HCT116 (cell line): ENCODE measurements around the gene HTR1A. TPM values are rescaled to one million over a fixed set of nuclear protein-coding genes. Genes with fewer than 3 reads are reported as not detected.

Source experiments
- ATAC-seq: fragments of 200-7000 bp; cut with Tn5 transposase; 2 replicates; pipeline ENCODE4 v1.9.1; 2020; ENCODE audit warnings: mild to moderate bottlenecking, moderate library complexity
- BruUV-seq: library from RNA; stranded (reverse); fragments of 400-500 nt; replicated peaks from 2 replicates; lab custom pipeline; 2021; lab: Mats Ljungman, UMichigan
- CTCF ChIA-PET: fragments of 300-600 bp; sonication (Branson Sonifier 250); formaldehyde crosslinking; loops from one replicate; lab custom pipeline; 2021; ENCODE audit warnings: antibody characterized with exemption; lab: Charles Lee
- POLR2A ChIA-PET: fragments of 300-600, 350-600 bp; sonication (Branson Sonifier 250); formaldehyde crosslinking; loops from one replicate; lab custom pipeline; 2021; ENCODE audit warnings: antibody characterized with exemption; lab: Charles Lee
- RAD21 ChIA-PET, 2 experiments: fragments of 300-600 bp; sonication (Branson Sonifier 250); formaldehyde crosslinking; loops; one replicate each; lab custom pipeline; 2023; ENCODE audit warnings: low total read pairs in 2 of 2; ENCODE audit not compliant: uncharacterized antibody in 2 of 2, unreplicated experiment in 2 of 2, low non-redundant PET in 1 of 2; lab: Charles Lee
- DNase-seq: peaks from one replicate; pipeline ENCODE4 v3.0.0-alpha.2; 2010; ENCODE audit warnings: low read depth, low spot score
- H2AFZ ChIP-seq: fragments of 200-600 bp; shearing (Covaris generic), sonication (generic); 2 replicates; pipeline ENCODE4 v1.6.1; 2017; ENCODE audit warnings: low read depth, mixed run types, mixed read lengths, antibody characterized with exemption, low read length; ENCODE audit not compliant: poor library complexity, severe bottlenecking
- H3K27ac ChIP-seq: 2 replicates; pipeline ENCODE4 v1.5.1; 2012; ENCODE audit warnings: low read depth, low read length
- H3K27me3 ChIP-seq: fragments of 200-600 bp; sonication (generic); 2 replicates; pipeline ENCODE4 v1.6.1; 2016; ENCODE audit warnings: mixed run types, low read length, mixed read lengths; ENCODE audit not compliant: insufficient read depth
- H3K36me3 ChIP-seq, 2 experiments: fragments of 200-500 bp in 1 of 2; fragments of 200-600 bp in 1 of 2; sonication (Bioruptor generic) in 1 of 2; sonication (generic) in 1 of 2; 2 replicates each; pipeline versions ENCODE4 v1.5.1 to v1.6.1; 2014 to 2016; ENCODE audit warnings: low read length in 2 of 2, inconsistent platforms in 1 of 2, mixed read lengths in 1 of 2, mixed run types in 1 of 2; ENCODE audit not compliant: insufficient read depth in 2 of 2, control insufficient read depth in 1 of 2
- H3K4me1 ChIP-seq, 2 experiments: fragments of 200-600 bp in 1 of 2; sonication (generic) in 1 of 2; 2 replicates each; pipeline versions ENCODE4 v1.5.1 to v1.6.1; 2012 to 2017; ENCODE audit warnings: low read length in 2 of 2, inconsistent platforms in 1 of 2, mild to moderate bottlenecking in 1 of 2, mixed read lengths in 1 of 2, mixed run types in 1 of 2, moderate library complexity in 1 of 2; ENCODE audit not compliant: insufficient read depth in 2 of 2, control insufficient read depth in 1 of 2
- H3K4me2 ChIP-seq: fragments of 200-600 bp; sonication (generic); 2 replicates; pipeline ENCODE4 v1.6.1; 2017; ENCODE audit warnings: mixed run types, low read length, mixed read lengths
- H3K4me3 ChIP-seq, 2 experiments: fragments of 200-600 bp in 1 of 2; sonication (generic) in 1 of 2; replicated peaks in 1 of 2; 2 replicates each; pipeline ENCODE4 v1.5.1; 2011 to 2016; ENCODE audit warnings: low read length in 2 of 2, control low read depth in 1 of 2, low read depth in 1 of 2, mild to moderate bottlenecking in 1 of 2, mixed read lengths in 1 of 2, mixed run types in 1 of 2
- H3K79me2 ChIP-seq: fragments of 200-600 bp; sonication (generic); 2 replicates; pipeline ENCODE4 v1.6.1; 2017; ENCODE audit warnings: mild to moderate bottlenecking, mixed run types, low read length, moderate library complexity, mixed read lengths; ENCODE audit not compliant: insufficient read depth
- H3K9ac ChIP-seq: fragments of 200-600 bp; sonication (generic); 2 replicates; pipeline ENCODE4 v1.6.1; 2016; ENCODE audit warnings: low read length, mixed read lengths
- H3K9me2 ChIP-seq: fragments of 200-600 bp; sonication (generic), shearing (Covaris generic); 2 replicates; pipeline ENCODE4 v1.6.1; 2017; ENCODE audit warnings: mixed run types, mild to moderate bottlenecking, moderate library complexity; ENCODE audit not compliant: insufficient read depth
- H3K9me3 ChIP-seq, 2 experiments: fragments of 200-500 bp in 1 of 2; fragments of 200-600 bp in 1 of 2; sonication (Bioruptor generic) in 1 of 2; sonication (generic) in 1 of 2; 2 replicates each; pipeline ENCODE4 v1.6.1; 2014 to 2017; ENCODE audit warnings: low read length in 2 of 2, mixed read lengths in 2 of 2, inconsistent platforms in 1 of 2, low read depth in 1 of 2, mild to moderate bottlenecking in 1 of 2, mixed run types in 1 of 2, moderate library complexity in 1 of 2; ENCODE audit not compliant: control insufficient read depth in 1 of 2, insufficient read depth in 1 of 2
- H4K20me1 ChIP-seq: fragments of 200-600 bp; sonication (generic), shearing (Covaris generic); 2 replicates; pipeline ENCODE4 v1.6.1; 2017; ENCODE audit warnings: mixed run types, mild to moderate bottlenecking, moderate library complexity; ENCODE audit not compliant: insufficient read depth
- CBX3 ChIP-seq: IDR thresholded peaks from 2 replicates; pipeline ENCODE4 v1.6.1; 2012; ENCODE audit warnings: low read depth
- CEBPB ChIP-seq: IDR thresholded peaks from 2 replicates; pipeline ENCODE4 v1.6.1; 2012; ENCODE audit warnings: low read depth
- EGR1 ChIP-seq: IDR thresholded peaks from 2 replicates; pipeline ENCODE4 v1.6.1; 2012; ENCODE audit warnings: low read depth
- ELF1 ChIP-seq: IDR thresholded peaks from 2 replicates; pipeline ENCODE4 v1.6.1; 2012; ENCODE audit warnings: low read depth, borderline replicate concordance
- EZH2 ChIP-seq: fragments of 200-600 bp; sonication (generic); IDR thresholded peaks from 2 replicates; pipeline ENCODE4 v1.6.1; 2017; ENCODE audit warnings: antibody characterized with exemption, mixed run types
- EZH2phosphoT487 ChIP-seq: fragments of 200-600 bp; IDR thresholded peaks from 2 replicates; pipeline ENCODE4 v1.6.1; 2018; ENCODE audit warnings: antibody characterized with exemption, borderline replicate concordance
- FOSL1 ChIP-seq: IDR thresholded peaks from 2 replicates; pipeline ENCODE4 v1.6.1; 2012; ENCODE audit warnings: low read depth
- JUND ChIP-seq: IDR thresholded peaks from 2 replicates; pipeline ENCODE4 v1.6.1; 2012
- POLR2A ChIP-seq: IDR thresholded peaks from 2 replicates; pipeline ENCODE4 v1.7.0; 2011; ENCODE audit warnings: borderline replicate concordance; ENCODE audit not compliant: insufficient read depth, insufficient read length; ENCODE audit errors: extremely low read depth
- POLR2AphosphoS5 ChIP-seq: IDR thresholded peaks from 2 replicates; pipeline ENCODE4 v1.6.1; 2011; ENCODE audit warnings: mild to moderate bottlenecking, low read depth, low read length, moderate library complexity
- RAD21 ChIP-seq: IDR thresholded peaks from 2 replicates; pipeline ENCODE4 v1.6.1; 2012; ENCODE audit warnings: low read depth, mild to moderate bottlenecking
- REST ChIP-seq: IDR thresholded peaks from 2 replicates; pipeline ENCODE4 v1.6.1; 2012; ENCODE audit warnings: low read depth
- SIN3A ChIP-seq: IDR thresholded peaks from 2 replicates; pipeline ENCODE4 v1.6.1; 2012; ENCODE audit warnings: low read depth
- SP1 ChIP-seq: IDR thresholded peaks from 2 replicates; pipeline ENCODE4 v1.6.1; 2012; ENCODE audit warnings: low read depth
- TCF7L2 ChIP-seq: IDR thresholded peaks from 2 replicates; pipeline ENCODE4 v1.7.0; 2011; ENCODE audit warnings: borderline replicate concordance, inconsistent platforms; ENCODE audit not compliant: insufficient read depth, insufficient read length; ENCODE audit errors: extremely low read depth
- YY1 ChIP-seq: IDR thresholded peaks from 2 replicates; pipeline ENCODE4 v1.6.1; 2011; ENCODE audit warnings: low read length, low read depth, moderate library complexity, mild to moderate bottlenecking; ENCODE audit not compliant: insufficient replicate concordance; ENCODE audit errors: extremely low read depth
- ZFX ChIP-seq: fragments of 450-650 bp; IDR thresholded peaks from 2 replicates; pipeline ENCODE4 v1.6.1; 2017
- ZNF274 ChIP-seq: fragments of 200-500 bp; sonication (Bioruptor generic); IDR thresholded peaks from 2 replicates; pipeline ENCODE4 v1.6.1; 2014; ENCODE audit warnings: mild to moderate bottlenecking, low read depth, low read length, inconsistent platforms
- intact Hi-C: fragments of 100-400 bp; cut with micrococcal nuclease; formaldehyde crosslinking; loops from 2 replicates; pipeline ENCODE4 v1.10.0; 2022
- total RNA-seq: library from RNA; stranded (reverse); gene quantifications from one replicate; pipeline ENCODE4 v1.2.1, GENCODE V29; 2021; ENCODE audit not compliant: unreplicated experiment
- TF ChIP-seq, protein P1 (sequence below): IDR thresholded peaks from 2 replicates; pipeline ENCODE4 v1.6.1; 2011; ENCODE audit warnings: mild to moderate bottlenecking, low read length, moderate library complexity; ENCODE audit not compliant: insufficient replicate concordance; ENCODE audit errors: extremely low read depth
- TF ChIP-seq, protein P2 (sequence below): IDR thresholded peaks from 2 replicates; pipeline ENCODE4 v1.6.1; 2012

Gene HTR1A
- total RNA-seq, 1 experiment from 2014 or later, result not detected

DNA sequence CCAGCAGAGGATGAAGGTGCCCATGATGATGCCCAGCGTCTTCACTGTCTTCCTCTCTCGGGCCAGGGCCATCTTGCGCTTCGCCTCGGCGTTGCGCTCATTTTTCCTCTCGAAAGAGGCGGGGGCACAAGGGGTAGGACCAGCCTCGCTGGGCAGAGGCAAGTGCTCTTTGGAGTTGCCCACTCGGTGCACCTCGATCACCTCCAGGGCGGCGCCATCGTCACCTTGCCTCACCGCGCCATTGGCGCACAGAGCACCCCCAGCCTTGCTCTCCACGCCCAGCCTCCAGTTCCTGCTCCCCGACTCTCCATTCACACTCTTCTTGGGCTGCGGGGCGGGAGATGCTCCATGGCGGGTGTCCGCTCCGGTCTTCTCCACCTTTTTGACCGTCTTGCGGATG is 1.6 kb downstream of the HTR1A start:
- intact Hi-C loops, result loop anchor here (5.0 kb wide), 1 partner anchor 1518 kb away; no protein-coding TSS in a partner anchor
- no peaks in the 10 kb centered on the region for H3K9me2 ChIP-seq
- H4K20me1 ChIP-seq, result no peaks in the 10 kb centered on the region
- H3K4me1 ChIP-seq, result no peaks in the 10 kb centered on the region
- H3K79me2 ChIP-seq, result no peaks in the 10 kb centered on the region
- no peaks in the 10 kb centered on the region for H3K36me3 ChIP-seq
- CTCF ChIA-PET, result no interaction called here
- H3K9me3 ChIP-seq, result peaks cover 0 to 6% of the 10 kb centered on the region in 2 experiments; a peak in 3 of 4 replicates
- TF ChIP-seq SIN3A (no peak), EZH2phosphoT487 (no peak), TCF7L2 (no peak), POLR2A (no peak), ZFX (no peak), CBX3 (no peak), EGR1 (no peak), REST (no peak), EZH2 (no peak), FOSL1 (no peak), ZNF274 (no peak), RAD21 (no peak), YY1 (no peak), SP1 (no peak), JUND (no peak), POLR2AphosphoS5 (no peak), CEBPB (no peak), ELF1 (no peak)
- TF ChIP-seq, protein P1, sequence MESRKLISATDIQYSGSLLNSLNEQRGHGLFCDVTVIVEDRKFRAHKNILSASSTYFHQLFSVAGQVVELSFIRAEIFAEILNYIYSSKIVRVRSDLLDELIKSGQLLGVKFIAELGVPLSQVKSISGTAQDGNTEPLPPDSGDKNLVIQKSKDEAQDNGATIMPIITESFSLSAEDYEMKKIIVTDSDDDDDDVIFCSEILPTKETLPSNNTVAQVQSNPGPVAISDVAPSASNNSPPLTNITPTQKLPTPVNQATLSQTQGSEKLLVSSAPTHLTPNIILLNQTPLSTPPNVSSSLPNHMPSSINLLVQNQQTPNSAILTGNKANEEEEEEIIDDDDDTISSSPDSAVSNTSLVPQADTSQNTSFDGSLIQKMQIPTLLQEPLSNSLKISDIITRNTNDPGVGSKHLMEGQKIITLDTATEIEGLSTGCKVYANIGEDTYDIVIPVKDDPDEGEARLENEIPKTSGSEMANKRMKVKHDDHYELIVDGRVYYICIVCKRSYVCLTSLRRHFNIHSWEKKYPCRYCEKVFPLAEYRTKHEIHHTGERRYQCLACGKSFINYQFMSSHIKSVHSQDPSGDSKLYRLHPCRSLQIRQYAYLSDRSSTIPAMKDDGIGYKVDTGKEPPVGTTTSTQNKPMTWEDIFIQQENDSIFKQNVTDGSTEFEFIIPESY, result no peak
- TF ChIP-seq, protein P2, sequence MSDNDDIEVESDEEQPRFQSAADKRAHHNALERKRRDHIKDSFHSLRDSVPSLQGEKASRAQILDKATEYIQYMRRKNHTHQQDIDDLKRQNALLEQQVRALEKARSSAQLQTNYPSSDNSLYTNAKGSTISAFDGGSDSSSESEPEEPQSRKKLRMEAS, result no peak
- TF ChIP-seq, all 23 proteins: peak for 0
- Histone ChIP-seq H3K4me3 (no peak overlapping the region), H3K27me3 (no peaks in the 10 kb centered on the region), H3K9ac (no peak overlapping the region), H3K27ac (no peak overlapping the region), H3K4me2 (no peak overlapping the region), H2AFZ (no peak overlapping the region)
- RAD21 ChIA-PET, result no interaction called here
- no peak for DNase-seq
- BruUV-seq, result no TSS peak
- no peak for ATAC-seq
- POLR2A ChIA-PET, result no interaction called here
